Measurements from ENCODE around the gene ZBTB7C. TPM values are rescaled to one million over a fixed set of nuclear protein-coding genes. Genes with fewer than 3 reads are reported as not detected.

Gene ZBTB7C
- polyA plus RNA-seq, 1 donor: 1.7 TPM

DNA sequence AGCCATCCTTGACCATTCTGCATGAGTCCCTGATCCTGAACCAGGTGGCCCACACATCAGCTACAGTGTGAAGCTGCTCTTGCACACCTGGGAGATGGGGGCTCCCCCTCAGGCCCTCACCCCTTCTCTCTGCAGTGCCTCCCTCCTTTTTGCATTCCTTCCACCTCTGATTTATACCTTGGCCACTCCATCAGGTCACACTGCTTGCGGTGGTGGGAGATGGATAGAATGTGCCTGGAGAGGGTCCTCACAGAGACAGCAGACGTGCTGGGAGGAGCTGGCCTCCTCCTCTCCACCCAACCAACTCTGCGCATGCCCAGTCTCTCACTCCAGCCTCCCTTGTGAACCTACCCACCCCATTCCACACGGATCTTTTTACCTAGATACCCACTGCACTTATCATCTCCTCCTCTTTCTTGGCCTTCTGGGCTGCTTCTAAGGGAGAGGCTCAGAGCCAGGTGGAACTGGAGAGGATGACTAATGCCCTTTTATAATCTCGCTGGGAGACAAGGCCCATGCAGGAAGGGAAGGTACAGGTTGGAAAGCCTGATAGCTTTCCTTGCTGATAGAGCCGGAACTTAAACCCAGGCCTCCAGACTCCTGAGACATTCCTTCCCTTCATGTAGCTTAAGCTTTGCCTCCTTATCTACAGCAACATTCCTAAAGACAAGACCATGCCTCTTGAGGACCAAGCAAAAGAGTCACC, 205.1 kb downstream of the ZBTB7C start:
- H3K4me1 ChIP-seq (ENCODE audit: control insufficient read depth, insufficient read depth, low read length): peaks cover 6% of the 10 kb centered on the region
- H3K9me3 ChIP-seq (ENCODE audit: control insufficient read depth, low read depth, low read length): no peaks in the 10 kb centered on the region
- no peaks in the 10 kb centered on the region for H3K27me3 ChIP-seq (ENCODE audit: control insufficient read depth, insufficient read depth, low read length)
- peak; percentile 42 to 73 for DNase-seq
- no CpG with 5 or more reads among the region's 6 CpGs for WGBS (ENCODE audit: insufficient coverage, low lambda C conversion rate)
- H3K36me3 ChIP-seq (ENCODE audit: control insufficient read depth, insufficient read depth, low read length): no peaks in the 10 kb centered on the region
- peak overlapping the region; percentile 17 for H3K27ac ChIP-seq (ENCODE audit: low read length)
- no peak overlapping the region for H3K4me3 ChIP-seq (ENCODE audit: low read length)

DNA sequence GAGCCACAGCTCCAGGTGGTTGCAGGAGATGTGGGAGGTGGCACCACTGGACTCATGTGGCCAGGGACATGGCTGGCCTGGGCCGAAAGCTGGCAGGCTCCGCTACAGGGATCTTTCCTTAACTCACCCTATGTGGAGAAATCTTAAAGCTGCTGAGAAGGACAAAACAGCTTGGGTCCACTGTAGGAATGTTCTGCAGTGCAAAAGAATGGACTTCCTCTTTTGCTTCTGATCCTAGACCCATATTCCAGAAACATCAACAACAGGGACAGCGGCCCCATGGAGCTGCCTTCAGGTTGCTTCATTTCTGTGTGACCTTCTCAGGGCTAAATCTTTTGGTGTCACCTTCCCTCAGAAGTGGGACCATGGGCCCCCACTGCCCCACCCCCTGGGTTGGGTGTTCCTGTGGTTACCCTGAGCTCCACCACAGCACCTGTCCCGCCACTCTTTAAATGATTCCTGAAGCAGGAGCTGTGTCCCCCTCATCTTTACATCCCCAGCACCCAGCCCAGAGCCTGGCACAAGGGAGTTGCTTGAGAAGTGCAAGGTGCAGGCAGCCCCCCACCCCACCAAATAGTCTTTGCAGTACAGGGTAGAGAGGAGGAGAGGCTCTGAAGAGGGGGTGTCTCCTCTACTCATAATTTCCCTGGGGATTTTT, 205.8 kb downstream of the ZBTB7C start:
- WGBS (ENCODE audit: insufficient coverage, low lambda C conversion rate): no CpG with 5 or more reads among the region's 4 CpGs
- H3K4me1 ChIP-seq (ENCODE audit: control insufficient read depth, insufficient read depth, low read length): peaks cover 6% of the 10 kb centered on the region
- H3K27ac ChIP-seq (ENCODE audit: low read length): no peak overlapping the region
- DNase-seq: no peak
- no peaks in the 10 kb centered on the region for H3K36me3 ChIP-seq (ENCODE audit: control insufficient read depth, insufficient read depth, low read length)
- H3K27me3 ChIP-seq (ENCODE audit: control insufficient read depth, insufficient read depth, low read length): peaks cover under 1% of the 10 kb centered on the region
- no peaks in the 10 kb centered on the region for H3K9me3 ChIP-seq (ENCODE audit: control insufficient read depth, low read depth, low read length)
- no peak overlapping the region for H3K4me3 ChIP-seq (ENCODE audit: low read length)

- no peak overlapping the region for H3K27ac ChIP-seq (ENCODE audit: low read length)
- peaks cover 6% of the 10 kb centered on the region for H3K4me1 ChIP-seq (ENCODE audit: control insufficient read depth, insufficient read depth, low read length)
- no peak for DNase-seq
- H3K36me3 ChIP-seq (ENCODE audit: control insufficient read depth, insufficient read depth, low read length): no peaks in the 10 kb centered on the region
- no peak overlapping the region for H3K4me3 ChIP-seq (ENCODE audit: low read length)
- H3K9me3 ChIP-seq (ENCODE audit: control insufficient read depth, low read depth, low read length): no peaks in the 10 kb centered on the region
- peaks cover 5% of the 10 kb centered on the region for H3K27me3 ChIP-seq (ENCODE audit: control insufficient read depth, insufficient read depth, low read length)
- no CpG with 5 or more reads among the region's 15 CpGs for WGBS (ENCODE audit: insufficient coverage, low lambda C conversion rate)
Observed at GRCh38 chr18:48202350-48203260, 206.6 kb downstream of the ZBTB7C start.

DNA sequence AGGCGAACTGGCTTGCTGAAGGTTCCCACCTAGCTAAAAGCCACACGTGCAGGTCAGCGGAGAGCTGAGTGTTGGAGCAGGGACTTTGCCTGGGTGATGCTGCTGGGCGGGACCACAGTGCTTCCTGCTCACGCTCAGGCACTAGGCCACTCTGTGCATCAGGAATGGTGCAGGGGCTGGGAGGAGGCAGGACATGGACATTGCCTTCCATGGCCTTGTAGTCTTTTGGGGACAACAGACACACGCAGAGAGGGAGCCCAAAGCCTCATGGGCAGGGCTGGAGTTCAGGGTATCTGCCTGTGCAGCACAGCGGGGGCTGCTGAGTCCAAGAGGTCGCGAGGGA, 207.2 kb downstream of the ZBTB7C start:
- no peak overlapping the region for H3K27ac ChIP-seq (ENCODE audit: low read length)
- H3K36me3 ChIP-seq (ENCODE audit: control insufficient read depth, insufficient read depth, low read length): no peaks in the 10 kb centered on the region
- H3K4me3 ChIP-seq (ENCODE audit: low read length): no peak overlapping the region
- peaks cover 6% of the 10 kb centered on the region for H3K4me1 ChIP-seq (ENCODE audit: control insufficient read depth, insufficient read depth, low read length)
- peaks cover 5% of the 10 kb centered on the region for H3K27me3 ChIP-seq (ENCODE audit: control insufficient read depth, insufficient read depth, low read length)
- 90% methylated on average over 3 of the region's 9 CpGs for WGBS (ENCODE audit: insufficient coverage, low lambda C conversion rate)
- no peaks in the 10 kb centered on the region for H3K9me3 ChIP-seq (ENCODE audit: control insufficient read depth, low read depth, low read length)
- peak; percentile 35 to 65 for DNase-seq

DNA sequence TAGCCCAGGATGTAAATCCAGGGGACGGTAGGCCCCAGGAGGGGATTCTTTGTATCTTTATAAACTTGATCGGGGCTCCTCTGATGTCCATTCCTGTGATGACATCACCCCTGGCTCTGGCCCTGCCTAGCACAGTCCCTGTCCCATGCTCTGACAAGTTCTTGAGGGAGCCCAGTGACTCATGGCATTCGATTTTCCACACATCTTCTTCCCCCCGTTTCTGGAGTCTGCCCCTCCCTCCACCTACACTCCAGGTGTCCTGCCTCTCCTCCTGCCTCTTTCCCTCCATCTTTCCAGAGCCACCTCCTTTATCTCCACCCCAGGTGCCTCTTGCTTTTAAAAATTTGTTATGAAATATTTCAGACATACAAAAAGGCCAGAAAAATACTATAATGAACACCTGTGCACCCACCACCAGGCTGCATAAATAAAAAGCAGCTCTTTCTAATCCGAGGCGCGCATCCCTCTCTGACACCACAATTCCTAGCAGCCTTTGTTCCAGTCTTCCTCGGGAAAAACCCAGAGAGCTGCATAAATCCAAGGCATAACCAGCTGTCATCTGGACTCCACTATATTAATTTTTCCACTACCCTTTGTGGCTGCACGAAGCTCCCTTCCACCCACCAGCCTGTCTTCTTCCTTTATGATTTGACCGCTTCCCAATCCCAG, 207.7 kb downstream of the ZBTB7C start:
- Histone ChIP-seq H3K27ac (ENCODE audit: low read length) (no peak overlapping the region), H3K4me3 (ENCODE audit: low read length) (no peak overlapping the region), H3K36me3 (ENCODE audit: control insufficient read depth, insufficient read depth, low read length) (no peaks in the 10 kb centered on the region), H3K9me3 (ENCODE audit: control insufficient read depth, low read depth, low read length) (no peaks in the 10 kb centered on the region), H3K4me1 (ENCODE audit: control insufficient read depth, insufficient read depth, low read length) (peaks cover 6% of the 10 kb centered on the region), H3K27me3 (ENCODE audit: control insufficient read depth, insufficient read depth, low read length) (peaks cover 7% of the 10 kb centered on the region)
- no peak for DNase-seq
- 77% methylated on average over 5 of the region's 10 CpGs for WGBS (ENCODE audit: insufficient coverage, low lambda C conversion rate)

- Histone ChIP-seq H3K27me3 (ENCODE audit: control insufficient read depth, insufficient read depth, low read length) (peaks cover 7% of the 10 kb centered on the region), H3K4me3 (ENCODE audit: low read length) (no peak overlapping the region), H3K27ac (ENCODE audit: low read length) (no peak overlapping the region), H3K9me3 (ENCODE audit: control insufficient read depth, low read depth, low read length) (no peaks in the 10 kb centered on the region), H3K36me3 (ENCODE audit: control insufficient read depth, insufficient read depth, low read length) (no peaks in the 10 kb centered on the region), H3K4me1 (ENCODE audit: control insufficient read depth, insufficient read depth, low read length) (peaks cover 6% of the 10 kb centered on the region)
- no CpG with 5 or more reads among the region's 11 CpGs for whole genome bisulfite sequencing (ENCODE audit: insufficient coverage, low lambda C conversion rate)
- no peak for DNase-seq
Observed at GRCh38 chr18:48200631-48201336, 208.4 kb downstream of the ZBTB7C start.

GRCh38 chr18:48199399-48199798, 209.8 kb downstream of the ZBTB7C start:
- Histone ChIP-seq H3K27ac (ENCODE audit: low read length) (no peak overlapping the region), H3K4me1 (ENCODE audit: control insufficient read depth, insufficient read depth, low read length) (peaks cover 6% of the 10 kb centered on the region), H3K27me3 (ENCODE audit: control insufficient read depth, insufficient read depth, low read length) (peaks cover 7% of the 10 kb centered on the region), H3K9me3 (ENCODE audit: control insufficient read depth, low read depth, low read length) (no peaks in the 10 kb centered on the region), H3K4me3 (ENCODE audit: low read length) (no peak overlapping the region), H3K36me3 (ENCODE audit: control insufficient read depth, insufficient read depth, low read length) (no peaks in the 10 kb centered on the region)
- DNase-seq: no peak
- 7% methylated on average over 3 of the region's 3 CpGs for WGBS (ENCODE audit: insufficient coverage, low lambda C conversion rate)

- Histone ChIP-seq H3K27me3 (ENCODE audit: control insufficient read depth, insufficient read depth, low read length) (peaks cover 7% of the 10 kb centered on the region), H3K9me3 (ENCODE audit: control insufficient read depth, low read depth, low read length) (no peaks in the 10 kb centered on the region), H3K4me3 (ENCODE audit: low read length) (no peak overlapping the region), H3K27ac (ENCODE audit: low read length) (no peak overlapping the region), H3K36me3 (ENCODE audit: control insufficient read depth, insufficient read depth, low read length) (no peaks in the 10 kb centered on the region), H3K4me1 (ENCODE audit: control insufficient read depth, insufficient read depth, low read length) (peaks cover 2% of the 10 kb centered on the region)
- WGBS (ENCODE audit: insufficient coverage, low lambda C conversion rate): 87% methylated on average over 2 of the region's 2 CpGs
- no peak for DNase-seq
Observed at GRCh38 chr18:48197819-48198218, 211.4 kb downstream of the ZBTB7C start.

DNA sequence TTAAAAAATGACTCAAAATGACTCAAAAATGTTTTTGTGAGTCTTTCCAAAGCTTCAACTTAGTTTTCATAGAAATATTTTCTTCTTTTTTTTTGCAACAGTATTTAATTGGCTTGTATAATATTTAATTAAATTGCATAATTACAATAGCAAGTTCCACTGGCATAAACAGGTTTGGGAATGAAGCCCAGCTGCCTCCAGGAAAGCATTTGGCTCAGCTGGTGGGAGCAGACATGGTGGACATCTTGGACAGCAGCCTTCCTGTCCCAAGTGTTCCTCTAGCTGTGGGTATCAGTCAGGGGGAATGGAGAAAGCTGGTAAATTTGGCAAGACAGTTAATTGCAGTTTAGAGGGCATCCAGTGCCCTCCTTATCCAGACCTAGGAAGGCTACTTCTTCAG, 213.4 kb downstream of the ZBTB7C start:
- H3K9me3 ChIP-seq (ENCODE audit: control insufficient read depth, low read depth, low read length): no peaks in the 10 kb centered on the region
- no peaks in the 10 kb centered on the region for H3K36me3 ChIP-seq (ENCODE audit: control insufficient read depth, insufficient read depth, low read length)
- no peak overlapping the region for H3K4me3 ChIP-seq (ENCODE audit: low read length)
- H3K27ac ChIP-seq (ENCODE audit: low read length): no peak overlapping the region
- H3K4me1 ChIP-seq (ENCODE audit: control insufficient read depth, insufficient read depth, low read length): peaks cover 2% of the 10 kb centered on the region
- peaks cover 7% of the 10 kb centered on the region for H3K27me3 ChIP-seq (ENCODE audit: control insufficient read depth, insufficient read depth, low read length)
- DNase-seq: no peak

Measured in large intestine (tissue), 3 donors.